Measurements from ENCODE around the gene KRTAP10-2.

Gene KRTAP10-2

GRCh38 chr21:44582055-44582454 lies 30.8 kb upstream of the KRTAP10-2 start:
- DNase-seq, result peak; percentile 12

- peak; percentile 20 for DNase-seq
These were observed 29.9 kb upstream of the KRTAP10-2 start for GRCh38 chr21:44581158-44581557.

- peak; percentile 80 for DNase-seq
These were observed 29.0 kb upstream of the KRTAP10-2 start, which contains the start of gene KRTAP10-5 for GRCh38 chr21:44580231-44580821. Gene KRTAP10-5 (minus strand): TSS chr21:44580604. CDS start chr21:44580578, 26 bp downstream.

- peak; percentile 51 for DNase-seq
These were observed 28.5 kb upstream of the KRTAP10-2 start for GRCh38 chr21:44579833-44580144.

- no peak for DNase-seq
These were observed 27.9 kb upstream of the KRTAP10-2 start for GRCh38 chr21:44579056-44579832.

GRCh38 chr21:44578371-44579055 lies 27.2 kb upstream of the KRTAP10-2 start:
- DNase-seq, result no peak

DNA sequence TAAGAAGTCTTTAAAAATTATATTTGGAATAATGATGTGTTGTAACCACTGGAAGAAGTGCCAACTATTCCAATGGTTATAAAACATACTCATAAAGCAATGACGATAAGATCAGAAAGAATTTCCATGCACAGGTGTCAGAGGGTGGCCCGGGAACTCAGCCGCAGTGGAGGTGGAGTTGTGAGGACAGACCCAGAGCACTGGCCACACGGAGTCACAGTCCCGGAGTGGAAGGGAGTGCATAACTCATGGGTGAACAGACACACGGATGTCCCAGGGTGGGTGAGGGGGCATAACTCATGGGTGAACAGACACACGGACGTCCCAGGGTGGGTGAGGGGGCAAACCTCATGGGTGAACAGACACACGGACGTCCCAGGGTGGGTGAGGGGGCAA lies 24.7 kb upstream of the KRTAP10-2 start:
- DNase-seq, result no peak

DNA sequence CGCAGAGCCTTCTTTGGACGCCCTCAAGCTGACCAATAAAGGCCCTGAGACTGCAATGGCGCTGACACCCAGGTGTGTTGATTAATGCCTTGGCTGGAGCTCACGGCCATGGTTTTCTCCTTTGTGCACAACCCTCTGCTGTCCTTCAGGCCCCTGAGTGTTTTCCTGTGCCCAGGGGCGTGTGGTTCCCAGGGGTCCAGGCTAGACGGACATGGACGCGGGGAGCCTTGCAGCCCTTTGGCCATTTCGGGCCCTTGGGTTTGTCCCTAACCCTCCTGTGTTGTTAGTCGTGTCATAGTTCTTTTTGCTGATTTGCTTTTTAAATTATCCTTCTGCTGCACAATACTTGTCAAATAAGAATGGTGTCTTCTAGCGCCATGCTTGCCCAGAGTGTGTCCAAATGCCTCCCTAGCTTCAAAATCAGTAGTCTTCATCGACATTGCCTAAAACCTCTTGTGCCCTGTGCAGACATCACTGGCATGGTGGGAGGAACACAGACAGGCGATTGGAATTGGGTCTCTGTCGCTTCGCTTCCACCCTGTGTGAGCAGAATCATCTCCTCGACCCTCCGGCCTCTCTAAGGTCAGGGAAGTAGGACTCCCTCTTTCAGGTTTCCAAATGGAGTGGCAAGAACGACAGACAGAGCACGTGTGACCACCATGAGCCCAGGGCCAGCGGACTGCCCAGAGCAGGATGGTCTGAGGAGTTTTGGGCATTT lies 24.2 kb upstream of the KRTAP10-2 start:
- DNase-seq, result no peak

GRCh38 chr21:44574457-44575306 lies 23.4 kb upstream of the KRTAP10-2 start:
- DNase-seq, result peak; percentile 89

DNA sequence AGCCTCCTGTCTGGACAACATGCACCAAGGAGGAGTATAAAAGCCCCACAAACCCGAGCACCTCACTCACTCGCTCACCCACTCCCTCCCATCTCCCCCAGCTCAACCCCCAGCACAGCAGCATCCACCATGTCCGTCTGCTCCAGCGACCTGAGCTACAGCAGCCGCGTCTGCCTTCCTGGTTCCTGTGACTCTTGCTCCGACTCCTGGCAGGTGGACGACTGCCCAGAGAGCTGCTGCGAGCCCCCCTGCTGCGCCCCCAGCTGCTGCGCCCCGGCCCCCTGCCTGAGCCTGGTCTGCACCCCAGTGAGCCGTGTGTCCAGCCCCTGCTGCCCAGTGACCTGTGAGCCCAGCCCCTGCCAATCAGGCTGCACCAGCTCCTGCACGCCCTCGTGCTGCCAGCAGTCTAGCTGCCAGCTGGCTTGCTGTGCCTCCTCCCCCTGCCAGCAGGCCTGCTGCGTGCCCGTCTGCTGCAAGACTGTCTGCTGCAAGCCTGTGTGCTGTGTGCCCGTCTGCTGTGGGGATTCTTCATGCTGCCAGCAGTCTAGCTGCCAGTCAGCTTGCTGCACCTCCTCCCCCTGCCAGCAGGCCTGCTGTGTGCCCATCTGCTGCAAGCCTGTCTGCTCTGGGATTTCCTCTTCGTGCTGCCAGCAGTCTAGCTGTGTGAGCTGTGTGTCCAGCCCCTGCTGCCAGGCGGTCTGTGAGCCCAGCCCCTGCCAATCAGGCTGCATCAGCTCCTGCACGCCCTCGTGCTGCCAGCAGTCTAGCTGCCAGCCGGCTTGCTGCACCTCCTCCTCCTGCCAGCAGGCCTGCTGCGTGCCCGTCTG lies 22.5 kb upstream of the KRTAP10-2 start, which contains the start of gene KRTAP10-4:
KRTAP10-4 (plus strand) TSS at position 100 of the 827 bp plus-strand sequence; CDS start at position 130, 30 bp downstream.
- peak; percentile 30 for DNase-seq

GRCh38 chr21:44572959-44573583 lies 21.8 kb upstream of the KRTAP10-2 start:
- peak; percentile 79 for DNase-seq

DNA sequence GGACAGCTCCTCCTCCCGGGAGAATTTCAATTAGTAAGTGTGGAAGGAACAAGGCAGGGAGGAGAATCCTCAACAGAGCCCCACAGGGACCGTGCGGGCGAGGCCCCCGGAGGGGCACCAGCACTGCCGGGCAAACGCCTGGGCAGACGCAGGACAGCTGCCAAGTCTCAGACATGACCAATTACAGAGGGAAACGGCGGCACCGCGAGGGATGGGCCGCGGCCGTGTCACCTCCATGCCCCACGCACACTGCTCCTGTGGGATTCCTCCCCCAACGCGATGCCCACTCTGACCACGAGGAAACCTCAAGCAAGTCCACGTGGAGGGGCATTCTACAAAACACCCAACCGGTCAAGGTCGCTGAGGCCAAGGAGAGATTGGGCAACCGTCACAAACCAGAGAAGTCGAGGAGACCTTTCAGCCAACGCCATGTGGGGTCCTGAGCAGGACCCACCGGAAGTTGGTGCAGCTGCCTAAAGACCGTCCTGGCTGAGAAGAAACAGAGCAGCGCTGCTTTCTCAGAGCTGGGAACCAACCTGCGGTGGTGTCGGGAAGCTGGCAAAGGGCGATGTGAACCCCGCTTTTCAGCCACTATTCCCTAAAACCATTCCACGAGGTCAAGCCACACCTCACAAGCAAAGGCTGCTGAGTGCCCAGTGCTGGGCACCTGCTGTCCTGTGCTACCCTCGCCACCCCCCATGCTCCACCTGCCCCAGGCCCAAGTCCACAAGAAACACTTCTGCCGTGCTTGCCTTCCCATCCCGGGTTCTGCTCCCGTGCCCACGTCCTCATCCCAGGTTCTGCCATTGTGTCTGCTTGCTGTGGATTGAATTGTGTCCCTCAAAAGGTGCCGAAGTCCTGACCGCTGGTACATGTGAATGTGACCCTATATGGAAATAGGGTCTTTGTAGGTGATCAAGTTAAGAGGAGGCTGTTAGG lies 20.8 kb upstream of the KRTAP10-2 start:
- no peak for DNase-seq

GRCh38 chr21:44571296-44571695 lies 20.0 kb upstream of the KRTAP10-2 start:
- DNase-seq, result peak; percentile 34

DNA sequence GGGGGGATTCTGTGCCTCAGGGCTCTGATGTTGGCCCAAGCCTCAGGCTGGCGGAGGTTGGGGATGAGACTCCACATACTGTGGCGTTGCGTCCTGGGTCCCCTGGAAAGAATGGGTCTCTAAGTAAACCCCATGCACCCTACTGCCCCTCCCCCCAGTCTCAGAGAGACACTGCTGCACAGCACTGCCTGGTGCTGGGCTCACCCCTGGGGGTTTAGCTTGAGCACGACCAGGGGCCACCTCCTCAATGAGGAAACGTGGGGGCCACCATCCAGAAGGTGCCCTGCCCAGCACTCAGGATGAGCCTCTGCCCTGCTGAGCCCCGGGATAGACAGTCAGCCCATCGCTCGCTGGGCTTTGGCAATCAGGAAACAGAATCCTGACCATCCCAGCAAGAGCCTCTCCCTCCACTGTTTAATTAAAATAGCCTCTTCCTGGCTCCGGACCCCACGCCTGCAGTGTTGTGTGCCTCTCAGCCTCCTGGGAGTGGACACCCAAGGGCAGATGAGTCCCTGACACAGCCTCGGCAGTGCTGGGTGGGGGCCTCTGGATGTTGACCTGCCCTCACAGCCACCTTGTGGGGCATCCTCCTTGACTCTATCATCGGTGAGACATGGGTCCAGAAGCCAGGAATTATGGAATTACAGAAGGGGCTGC lies 18.7 kb upstream of the KRTAP10-2 start:
- DNase-seq, result no peak

- peak; percentile 58 for DNase-seq
These were observed 17.6 kb upstream of the KRTAP10-2 start for GRCh38 chr21:44568667-44569556.

DNA sequence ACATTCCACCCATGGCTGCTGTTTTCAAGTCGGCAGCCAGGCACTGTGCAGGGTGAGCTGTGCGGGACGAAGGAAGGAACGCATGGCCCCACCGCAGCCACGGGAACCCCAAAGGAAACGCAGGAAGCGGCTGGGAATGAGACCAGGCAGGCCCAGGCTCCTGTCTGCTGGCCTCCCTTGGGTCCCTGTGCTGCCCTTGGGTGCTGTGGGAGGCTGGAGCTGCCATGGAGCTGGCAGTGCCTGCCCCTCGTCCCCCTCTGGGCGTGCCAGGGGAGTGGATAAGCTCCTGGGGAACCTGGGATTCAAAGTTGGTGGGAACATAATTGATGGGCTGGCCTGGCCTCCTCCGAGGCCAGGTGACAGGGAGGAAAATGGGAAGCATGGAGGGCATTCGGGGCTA lies 17.0 kb upstream of the KRTAP10-2 start:
- no peak for DNase-seq

DNA sequence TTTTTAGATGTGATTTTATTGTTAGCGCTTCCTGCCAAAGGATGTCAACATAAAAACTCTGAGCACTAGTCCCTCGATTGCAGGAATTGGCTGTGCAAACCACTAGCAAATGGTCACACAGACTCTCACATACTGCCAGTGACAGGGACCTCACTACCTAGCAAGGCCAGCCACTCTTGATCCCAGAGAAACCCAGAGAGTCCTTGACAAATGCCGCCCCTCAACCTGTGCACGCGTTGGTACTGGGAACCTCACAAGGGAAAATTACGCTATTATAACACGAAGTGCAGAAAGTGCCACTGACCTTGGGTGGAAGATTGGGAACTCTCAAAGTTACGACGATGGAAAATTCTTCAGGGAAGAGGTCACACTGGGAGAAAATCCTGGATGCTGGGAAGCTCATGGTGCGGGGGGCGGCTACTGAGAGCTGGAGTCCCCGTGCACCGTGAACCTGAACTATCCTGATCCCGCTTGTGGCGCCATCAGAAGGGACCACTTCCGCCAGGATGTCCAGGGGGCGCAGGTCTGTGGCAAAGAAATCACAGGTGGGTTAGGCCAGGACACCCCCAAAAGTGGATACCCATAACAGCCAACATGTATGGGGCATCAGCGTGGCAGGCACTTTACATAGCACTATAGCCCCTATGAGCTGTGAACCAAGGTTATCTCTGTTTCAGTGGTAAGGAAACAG lies 16.3 kb upstream of the KRTAP10-2 start:
- DNase-seq, result no peak

Measured in DMS53 (cell line).